A549 (cell line): ENCODE data around the gene XRCC5. TPM values are rescaled to one million over a fixed set of nuclear protein-coding genes. Genes with fewer than 3 reads are reported as not detected.

ENCODE experiments used
- ATAC-seq, 2 experiments: fragments of 200-7000 bp in 1 of 2; fragments of >200 bp in 1 of 2; cut with Nextera tagmentation in 1 of 2; cut with Tn5 transposase in 1 of 2; 3 replicates each; pipeline versions ENCODE4 v1.8.0 to v1.9.1; 2018 to 2020; ENCODE audit warnings: mild to moderate bottlenecking in 1 of 2, moderate library complexity in 1 of 2
- CTCF ChIA-PET: fragments of 300-600 bp; sonication (Branson Sonifier 250); formaldehyde crosslinking; extraction: SDS; loops from one replicate; lab custom pipeline; 2021; ENCODE audit warnings: antibody characterized with exemption, inconsistent platforms; lab: Yijun Ruan, JAX
- POLR2A ChIA-PET: fragments of 350-600 bp; formaldehyde crosslinking; extraction: SDS; loops from one replicate; lab custom pipeline; 2021; ENCODE audit warnings: antibody characterized with exemption, inconsistent platforms; lab: Yijun Ruan, JAX
- DNase-seq, 2 experiments: peaks; one replicate each; pipeline versions ENCODE4 v3.0.0 to v3.0.0-alpha.2; 2011 to 2016; ENCODE audit warnings: low read depth in 1 of 2, low spot score in 1 of 2
- FAIRE-seq: peaks from 2 replicates; lab custom pipeline; 2011; peaks lifted over from hg19 to GRCh38; lab: Jason Lieb, UNC
- H3K27ac ChIP-seq, 2 experiments: fragments of >200 bp; sonication (Bioruptor Twin); formaldehyde crosslinking; 3 replicates each; pipeline ENCODE4 v1.5.1; 2016 to 2017
- H3K4me1 ChIP-seq: fragments of >200 bp; sonication (Bioruptor Twin); formaldehyde crosslinking; 3 replicates; pipeline ENCODE4 v1.6.1; 2016
- H3K4me2 ChIP-seq: fragments of >200 bp; sonication (Bioruptor Twin); formaldehyde crosslinking; 3 replicates; pipeline ENCODE4 v1.6.1; 2016
- H3K4me3 ChIP-seq: fragments of >200 bp; sonication (Bioruptor Twin); formaldehyde crosslinking; 3 replicates; pipeline ENCODE4 v1.5.1; 2016
- H3K9me3 ChIP-seq: fragments of >200 bp; sonication (Bioruptor Twin); formaldehyde crosslinking; 3 replicates; pipeline ENCODE4 v1.6.1; 2016
- ATOH8 ChIP-seq: fragments of 250-450 bp; sonication (Bioruptor Pico); IDR thresholded peaks from 2 replicates; pipeline ENCODE4 v1.5.0; 2020; ENCODE audit warnings: low read depth, mild to moderate bottlenecking, moderate library complexity
- CBX2 ChIP-seq: fragments of 200-600 bp; sonication (generic); IDR thresholded peaks from 2 replicates; pipeline ENCODE4 v1.6.1; 2016; ENCODE audit warnings: low read depth, mild to moderate bottlenecking, borderline replicate concordance
- CEBPB ChIP-seq, 2 experiments: fragments of >200 bp in 1 of 2; sonication (Bioruptor Twin) in 1 of 2; formaldehyde crosslinking in 1 of 2; IDR thresholded peaks; 2 replicates each; pipeline ENCODE4 v1.6.1; 2012 to 2016
- CHD2 ChIP-seq: fragments of 150-350 bp; IDR thresholded peaks from 2 replicates; pipeline ENCODE4 v1.6.1; 2014; ENCODE audit warnings: low read length; ENCODE audit not compliant: partially characterized antibody
- CTCF ChIP-seq: fragments of >200 bp; sonication (Bioruptor Twin); formaldehyde crosslinking; IDR thresholded peaks from 3 replicates; pipeline ENCODE4 v1.5.1; 2016
- E2F6 ChIP-seq: IDR thresholded peaks from 2 replicates; pipeline ENCODE4 v1.6.1; 2012; ENCODE audit warnings: low read depth, borderline replicate concordance
- EHF ChIP-seq: fragments of 250-450 bp; sonication (Bioruptor Pico); IDR thresholded peaks from 2 replicates; pipeline ENCODE4 v1.5.0; 2020; ENCODE audit warnings: mild to moderate bottlenecking
- HOXB13 ChIP-seq: fragments of 250-450 bp; sonication (Bioruptor Pico); IDR thresholded peaks from 2 replicates; pipeline ENCODE4 v1.5.0; 2020; ENCODE audit warnings: low read depth, mild to moderate bottlenecking, moderate library complexity
- KDM5A ChIP-seq: fragments of 200-600 bp; sonication (generic); IDR thresholded peaks from 2 replicates; pipeline ENCODE4 v1.6.1; 2016; ENCODE audit warnings: antibody characterized with exemption, mild to moderate bottlenecking
- MAFK ChIP-seq: fragments of 450-650 bp; IDR thresholded peaks from 2 replicates; pipeline ENCODE4 v1.6.1; 2014; ENCODE audit not compliant: partially characterized antibody
- MAX ChIP-seq: IDR thresholded peaks from 2 replicates; pipeline ENCODE4 v1.6.1; 2012
- MAZ ChIP-seq: fragments of 150-350 bp; IDR thresholded peaks from 2 replicates; pipeline ENCODE4 v1.6.1; 2014; ENCODE audit warnings: antibody characterized with exemption, low read depth, low read length, borderline replicate concordance
- MYC ChIP-seq: IDR thresholded peaks from 2 replicates; pipeline ENCODE4 v1.6.1; 2012; ENCODE audit warnings: mild to moderate bottlenecking, inconsistent platforms, low read length, improper control_type of control experiment, borderline replicate concordance
- NFE2L2 ChIP-seq: fragments of 150-350 bp; conservative IDR thresholded peaks from 2 replicates; pipeline ENCODE4 v1.6.1; 2014; ENCODE audit warnings: low read length
- NR3C1 ChIP-seq: fragments of >200 bp; sonication (Bioruptor Twin); formaldehyde crosslinking; IDR thresholded peaks from 3 replicates; pipeline ENCODE4 v1.6.1; 2017
- POLR2A ChIP-seq: IDR thresholded peaks from 2 replicates; pipeline ENCODE4 v1.6.1; 2012; ENCODE audit warnings: mild to moderate bottlenecking, low read length
- POLR2AphosphoS2 ChIP-seq: conservative IDR thresholded peaks from 2 replicates; pipeline ENCODE4 v1.6.1; 2012; ENCODE audit warnings: low read length, improper control_type of control experiment, inconsistent platforms
- RAD21 ChIP-seq, 2 experiments: fragments of >200 bp in 1 of 2; sonication (Bioruptor Twin) in 1 of 2; formaldehyde crosslinking in 1 of 2; IDR thresholded peaks in 1 of 2; conservative IDR thresholded peaks in 1 of 2; 2 replicates in 1 of 2; 3 replicates in 1 of 2; pipeline ENCODE4 v1.6.1; 2012 to 2018; ENCODE audit warnings: inconsistent platforms in 1 of 2
- RARB ChIP-seq: fragments of 250-450 bp; sonication (Bioruptor Pico); IDR thresholded peaks from 2 replicates; pipeline ENCODE4 v1.8.0; 2021; ENCODE audit warnings: mild to moderate bottlenecking, moderate library complexity
- SMC3 ChIP-seq: fragments of >200 bp; sonication (Bioruptor Twin); formaldehyde crosslinking; IDR thresholded peaks from 3 replicates; pipeline ENCODE4 v1.6.1; 2018; ENCODE audit warnings: inconsistent platforms
- TFCP2L1 ChIP-seq: fragments of 250-450 bp; sonication (Bioruptor Pico); IDR thresholded peaks from 2 replicates; pipeline ENCODE4 v1.5.0; 2021; ENCODE audit warnings: mild to moderate bottlenecking
- TP53 ChIP-seq: fragments of 250-450 bp; sonication (Bioruptor Pico); IDR thresholded peaks from 2 replicates; pipeline ENCODE4 v1.5.0; 2021; ENCODE audit warnings: mild to moderate bottlenecking, moderate library complexity
- USF2 ChIP-seq: fragments of 450-650 bp; IDR thresholded peaks from 2 replicates; pipeline ENCODE4 v1.6.1; 2014; ENCODE audit warnings: antibody characterized with exemption
- ZNF302 ChIP-seq: fragments of 250-450 bp; sonication (Bioruptor Pico); IDR thresholded peaks from 2 replicates; pipeline ENCODE4 v1.9.0; 2021; ENCODE audit warnings: inconsistent platforms, mild to moderate bottlenecking, moderate library complexity
- ZSCAN20 ChIP-seq: fragments of 250-450 bp; sonication (Bioruptor Pico); IDR thresholded peaks from 2 replicates; pipeline ENCODE4 v1.8.0; 2022; ENCODE audit warnings: mild to moderate bottlenecking, moderate library complexity
- WGBS: methylation state at CpG from one replicate; pipeline ENCODE4 v1.1.6; 2017; ENCODE audit errors: missing lambda C conversion rate; 5-methylcytosine and 5-hydroxymethylcytosine counted together
- polyA plus RNA-seq, 4 experiments: library from polyadenylated mRNA; depleted of rRNA in 3 of 4; stranded (reverse); fragments of >200 nt; fragmentation: RNase III in 1 of 4; extraction: RNeasy Plus Mini Kit Qiagen cat#74134 plus additional on column Dnase treatment in 1 of 4; gene quantifications; 2 replicates in 3 of 4; 3 replicates in 1 of 4; pipeline ENCODE4 v1.2.3, GENCODE V29; 2011 to 2017

XRCC5 gene
- polyA plus RNA-seq, 2 of the 4 experiments (the other 2 are of a cell fraction): 217 to 430 TPM

- TF ChIP-seq RAD21 (conservative IDR thresholded peaks at IDR 0.05 in 1 of 2, IDR thresholded peaks at IDR 0.05 in 1 of 2): no peak
- TF ChIP-seq MAX: no peak
- TF ChIP-seq MYC: no peak
- no peak for TF ChIP-seq ZNF302
- TF ChIP-seq NFE2L2: no peak
- no peak for TF ChIP-seq E2F6
- TF ChIP-seq RARB (CRISPR knock-in tag): no peak
- no peak for TF ChIP-seq CHD2
- no peak for TF ChIP-seq ATOH8 (CRISPR knock-in tag)
- no peak for TF ChIP-seq CEBPB (IDR thresholded peaks at IDR 0.05)
- TF ChIP-seq TFCP2L1 (CRISPR knock-in tag): no peak
- TF ChIP-seq POLR2AphosphoS2: no peak
- TF ChIP-seq SMC3: no peak
- TF ChIP-seq CBX2: no peak
- 88% methylated on average over 1 of the region's 1 CpG for WGBS
- H3K4me1 ChIP-seq: 0 out of 3 replicates have a peak, but pooled peaks cover 9% of the 10 kb centered on the region
- CTCF ChIA-PET: no interaction called here
- POLR2A ChIA-PET: no interaction called here
- ATAC-seq (no peak), FAIRE-seq (no peak), DNase-seq (no peak)
- H3K4me2 ChIP-seq: no peak overlapping the region
- no peaks in the 10 kb centered on the region for H3K9me3 ChIP-seq
- H3K4me3 ChIP-seq: no peak overlapping the region
- no peak overlapping the region for H3K27ac ChIP-seq
Measured at GRCh38 chr2:216224388-216224787, 115.2 kb downstream of the XRCC5 start.

GRCh38 chr2:216229277-216229914 lies 120.2 kb downstream of the XRCC5 start:
- no peak for FAIRE-seq
- TF ChIP-seq EHF (no peak), KDM5A (no peak), RAD21 (conservative IDR thresholded peaks at IDR 0.05 in 1 of 2, IDR thresholded peaks at IDR 0.05 in 1 of 2) (no peak), TP53 (CRISPR knock-in tag) (no peak), NR3C1 (no peak), USF2 (no peak), CTCF (no peak), MAX (no peak), POLR2A (no peak), HOXB13 (CRISPR knock-in tag) (no peak), MAZ (no peak), ZSCAN20 (CRISPR knock-in tag) (no peak), MAFK (no peak)
- CTCF ChIA-PET: interaction anchor here (0.6 kb wide), 1 partner anchor 1713 kb away, joined by 3 read pairs; no protein-coding TSS in a partner anchor
- H3K4me2 ChIP-seq: no peak overlapping the region
- H3K9me3 ChIP-seq: peaks cover 19% of the 10 kb centered on the region; the same call in 2 of the 3 replicates
- no peak overlapping the region for H3K4me3 ChIP-seq
- H3K4me1 ChIP-seq: no peaks in the 10 kb centered on the region
- POLR2A ChIA-PET: no interaction called here
- ATAC-seq: no peak
- H3K27ac ChIP-seq: no peak overlapping the region
- WGBS: 83% methylated on average over 5 of the region's 5 CpGs
- no peak for DNase-seq
